Measurements from ENCODE around the gene CDK11B.
"Not testable (repeated sequence)": the region's sequence is repeated elsewhere in the genome, so short reads cannot be mapped to it uniquely, and the experiment has no call there.

The CDK11B gene

DNA sequence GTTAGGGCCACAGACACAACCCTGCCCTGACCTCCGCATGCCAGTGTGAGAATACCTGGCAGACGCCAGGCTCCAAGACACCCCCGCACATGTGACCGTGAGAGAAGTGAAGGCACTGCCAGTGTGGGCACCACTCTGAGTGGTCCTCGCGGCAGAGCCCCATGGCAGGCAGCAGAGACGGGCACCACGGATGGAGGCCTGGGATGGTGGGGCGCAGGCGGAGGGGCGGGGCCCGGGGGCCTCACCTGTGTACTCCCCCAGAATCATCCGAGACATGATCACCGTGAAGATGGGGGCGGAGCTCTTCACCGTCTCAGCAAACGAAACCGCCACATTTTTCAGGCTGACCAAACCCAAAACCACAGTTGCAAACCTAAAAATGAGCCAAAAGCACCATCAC is 16.4 kb upstream of the CDK11B start:
- not testable (repeated sequence) for DNase-seq (ENCODE audit: low read depth in 1 of 2, low spot score in 1 of 2); H3K27ac ChIP-seq (replicated peaks); H3K27me3 ChIP-seq (ENCODE audit: insufficient read depth, poor library complexity, severe bottlenecking); H3K4me3 ChIP-seq (replicated peaks; ENCODE audit: insufficient read depth, low read length)

DNA sequence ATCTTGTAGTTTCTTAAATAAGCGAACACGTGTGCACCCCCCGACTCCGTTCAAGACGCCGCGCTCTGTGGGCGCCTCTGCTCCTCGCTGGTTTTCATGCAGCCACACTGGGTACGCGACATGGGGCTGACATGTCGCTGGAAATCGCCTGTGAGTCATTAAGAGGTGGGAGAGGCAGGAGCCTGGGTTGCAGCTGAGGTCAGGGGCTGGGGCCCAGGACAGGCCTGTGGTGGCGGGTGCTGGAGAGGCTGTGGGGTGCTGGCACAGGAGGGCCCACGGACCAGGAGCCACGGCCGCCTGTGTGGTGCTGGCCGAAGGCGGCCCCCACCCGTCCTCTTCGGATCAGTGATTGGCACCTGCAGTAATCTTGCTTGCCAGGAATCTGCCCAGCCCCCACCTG is 16.0 kb upstream of the CDK11B start:
- not testable (repeated sequence) for DNase-seq (ENCODE audit: low read depth in 1 of 2, low spot score in 1 of 2); H3K4me3 ChIP-seq (replicated peaks; ENCODE audit: insufficient read depth, low read length); H3K27me3 ChIP-seq (ENCODE audit: insufficient read depth, poor library complexity, severe bottlenecking); H3K27ac ChIP-seq (replicated peaks)

DNA sequence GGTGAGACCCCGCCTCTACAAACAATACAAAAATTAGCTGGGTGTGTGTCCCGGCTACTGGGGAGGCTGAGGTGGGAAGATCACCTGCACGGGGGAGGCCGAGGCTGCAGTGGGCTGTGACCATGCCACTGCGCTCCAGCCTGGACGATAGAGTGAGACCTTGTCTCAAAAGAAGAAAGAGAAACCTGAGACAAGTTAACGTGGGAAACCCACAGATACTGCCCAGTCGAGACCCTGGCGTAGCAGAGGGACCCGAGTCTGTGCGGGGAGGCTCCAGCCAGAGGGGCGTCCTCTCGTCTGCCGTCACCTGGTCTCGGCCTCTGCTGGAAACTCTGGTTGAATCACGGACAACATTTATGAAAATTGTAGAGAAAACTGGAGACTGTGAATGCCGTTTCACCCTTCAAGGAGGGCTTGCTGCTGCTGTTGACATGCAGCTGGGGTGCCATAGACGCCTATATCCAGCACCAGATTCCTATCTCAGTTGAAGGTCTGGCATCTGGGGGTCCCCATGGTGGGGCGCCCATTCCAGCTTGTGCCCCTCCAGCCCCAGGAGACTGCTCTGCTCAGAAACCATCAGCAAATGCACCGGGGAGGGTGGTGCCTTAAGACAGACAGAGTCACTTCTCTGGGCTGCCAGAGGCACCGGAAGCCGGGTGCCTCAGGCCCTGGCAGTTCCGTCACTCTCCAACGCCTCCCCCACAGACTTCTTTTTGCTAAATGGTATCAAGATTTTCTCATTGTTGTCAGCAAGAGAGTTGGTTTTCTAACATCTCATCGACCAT is 13.6 kb upstream of the CDK11B start:
- no peaks in the 10 kb centered on the region for H3K27me3 ChIP-seq (ENCODE audit: insufficient read depth, poor library complexity, severe bottlenecking)
- no peak overlapping the region for H3K4me3 ChIP-seq (replicated peaks; ENCODE audit: insufficient read depth, low read length)
- peak in 1 of 2 experiments; percentile 61 for DNase-seq (ENCODE audit: low read depth in 1 of 2, low spot score in 1 of 2)
- no peak for TF ChIP-seq GABPA (IDR thresholded peaks at IDR 0.05; ENCODE audit: low read depth)
- TF ChIP-seq, protein P1, sequence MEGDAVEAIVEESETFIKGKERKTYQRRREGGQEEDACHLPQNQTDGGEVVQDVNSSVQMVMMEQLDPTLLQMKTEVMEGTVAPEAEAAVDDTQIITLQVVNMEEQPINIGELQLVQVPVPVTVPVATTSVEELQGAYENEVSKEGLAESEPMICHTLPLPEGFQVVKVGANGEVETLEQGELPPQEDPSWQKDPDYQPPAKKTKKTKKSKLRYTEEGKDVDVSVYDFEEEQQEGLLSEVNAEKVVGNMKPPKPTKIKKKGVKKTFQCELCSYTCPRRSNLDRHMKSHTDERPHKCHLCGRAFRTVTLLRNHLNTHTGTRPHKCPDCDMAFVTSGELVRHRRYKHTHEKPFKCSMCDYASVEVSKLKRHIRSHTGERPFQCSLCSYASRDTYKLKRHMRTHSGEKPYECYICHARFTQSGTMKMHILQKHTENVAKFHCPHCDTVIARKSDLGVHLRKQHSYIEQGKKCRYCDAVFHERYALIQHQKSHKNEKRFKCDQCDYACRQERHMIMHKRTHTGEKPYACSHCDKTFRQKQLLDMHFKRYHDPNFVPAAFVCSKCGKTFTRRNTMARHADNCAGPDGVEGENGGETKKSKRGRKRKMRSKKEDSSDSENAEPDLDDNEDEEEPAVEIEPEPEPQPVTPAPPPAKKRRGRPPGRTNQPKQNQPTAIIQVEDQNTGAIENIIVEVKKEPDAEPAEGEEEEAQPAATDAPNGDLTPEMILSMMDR (IDR thresholded peaks at IDR 0.05; ENCODE audit: insufficient read depth, low read length): no peak
- TF ChIP-seq SPI1 (IDR thresholded peaks at IDR 0.05; ENCODE audit: borderline replicate concordance, low read depth): no peak
- no peak for TF ChIP-seq POLR2AphosphoS5 (IDR thresholded peaks at IDR 0.05; ENCODE audit: low read depth)
- TF ChIP-seq, protein P2, sequence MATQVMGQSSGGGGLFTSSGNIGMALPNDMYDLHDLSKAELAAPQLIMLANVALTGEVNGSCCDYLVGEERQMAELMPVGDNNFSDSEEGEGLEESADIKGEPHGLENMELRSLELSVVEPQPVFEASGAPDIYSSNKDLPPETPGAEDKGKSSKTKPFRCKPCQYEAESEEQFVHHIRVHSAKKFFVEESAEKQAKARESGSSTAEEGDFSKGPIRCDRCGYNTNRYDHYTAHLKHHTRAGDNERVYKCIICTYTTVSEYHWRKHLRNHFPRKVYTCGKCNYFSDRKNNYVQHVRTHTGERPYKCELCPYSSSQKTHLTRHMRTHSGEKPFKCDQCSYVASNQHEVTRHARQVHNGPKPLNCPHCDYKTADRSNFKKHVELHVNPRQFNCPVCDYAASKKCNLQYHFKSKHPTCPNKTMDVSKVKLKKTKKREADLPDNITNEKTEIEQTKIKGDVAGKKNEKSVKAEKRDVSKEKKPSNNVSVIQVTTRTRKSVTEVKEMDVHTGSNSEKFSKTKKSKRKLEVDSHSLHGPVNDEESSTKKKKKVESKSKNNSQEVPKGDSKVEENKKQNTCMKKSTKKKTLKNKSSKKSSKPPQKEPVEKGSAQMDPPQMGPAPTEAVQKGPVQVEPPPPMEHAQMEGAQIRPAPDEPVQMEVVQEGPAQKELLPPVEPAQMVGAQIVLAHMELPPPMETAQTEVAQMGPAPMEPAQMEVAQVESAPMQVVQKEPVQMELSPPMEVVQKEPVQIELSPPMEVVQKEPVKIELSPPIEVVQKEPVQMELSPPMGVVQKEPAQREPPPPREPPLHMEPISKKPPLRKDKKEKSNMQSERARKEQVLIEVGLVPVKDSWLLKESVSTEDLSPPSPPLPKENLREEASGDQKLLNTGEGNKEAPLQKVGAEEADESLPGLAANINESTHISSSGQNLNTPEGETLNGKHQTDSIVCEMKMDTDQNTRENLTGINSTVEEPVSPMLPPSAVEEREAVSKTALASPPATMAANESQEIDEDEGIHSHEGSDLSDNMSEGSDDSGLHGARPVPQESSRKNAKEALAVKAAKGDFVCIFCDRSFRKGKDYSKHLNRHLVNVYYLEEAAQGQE (IDR thresholded peaks at IDR 0.05; ENCODE audit: insufficient replicate concordance, low read depth): no peak
- H3K27ac ChIP-seq (replicated peaks): peak overlapping the region; percentile 60

DNA sequence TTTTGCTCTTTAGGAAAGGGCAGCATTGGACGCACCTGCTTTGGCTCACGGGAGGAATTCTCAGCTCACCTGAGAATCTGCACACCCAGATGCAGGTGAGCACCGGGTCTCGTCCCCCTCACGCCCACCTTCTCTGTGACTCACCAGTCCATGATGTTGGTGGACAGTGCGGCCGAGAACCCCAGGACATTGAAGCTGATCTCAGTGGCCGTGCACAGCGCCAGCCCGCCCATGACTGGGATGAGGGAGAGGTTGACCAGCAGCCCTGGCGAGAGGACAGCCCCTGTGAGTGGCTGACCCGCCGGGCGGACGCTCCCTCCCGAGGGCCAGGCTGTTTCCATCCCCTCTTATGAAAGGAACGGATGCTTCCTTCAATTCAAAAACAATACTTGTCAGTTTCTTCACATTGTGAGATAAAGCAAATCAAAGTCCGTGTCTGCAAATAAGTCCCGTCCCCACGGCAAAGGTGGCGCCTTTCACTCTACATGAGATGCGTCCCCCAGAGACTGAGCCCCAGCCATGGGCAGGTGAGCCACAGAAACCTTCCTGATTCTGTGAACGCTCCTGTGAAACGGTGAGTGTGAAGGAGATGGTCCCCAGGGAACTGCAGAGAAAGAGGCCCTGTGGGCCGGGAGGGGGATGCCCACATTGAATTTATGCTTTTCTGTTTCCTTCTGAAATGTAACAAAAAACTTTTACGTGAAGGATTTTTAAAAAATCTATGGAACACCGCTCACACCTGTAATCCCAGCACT is 12.7 kb upstream of the CDK11B start:
- peak overlapping the region; percentile 60 for H3K27ac ChIP-seq (replicated peaks)
- H3K4me3 ChIP-seq (replicated peaks; ENCODE audit: insufficient read depth, low read length): no peak overlapping the region
- TF ChIP-seq, protein P2 (IDR thresholded peaks at IDR 0.05; ENCODE audit: insufficient replicate concordance, low read depth): no peak
- TF ChIP-seq POLR2AphosphoS5 (IDR thresholded peaks at IDR 0.05; ENCODE audit: low read depth): no peak
- no peak for TF ChIP-seq SPI1 (IDR thresholded peaks at IDR 0.05; ENCODE audit: borderline replicate concordance, low read depth)
- TF ChIP-seq GABPA (IDR thresholded peaks at IDR 0.05; ENCODE audit: low read depth): no peak
- TF ChIP-seq, protein P1 (IDR thresholded peaks at IDR 0.05; ENCODE audit: insufficient read depth, low read length): no peak
- H3K27me3 ChIP-seq (ENCODE audit: insufficient read depth, poor library complexity, severe bottlenecking): no peaks in the 10 kb centered on the region
- no peak for DNase-seq (ENCODE audit: low read depth in 1 of 2, low spot score in 1 of 2)

Measured in HL-60 (cell line).